Measurements from ENCODE around the gene ATG3.

DNA sequence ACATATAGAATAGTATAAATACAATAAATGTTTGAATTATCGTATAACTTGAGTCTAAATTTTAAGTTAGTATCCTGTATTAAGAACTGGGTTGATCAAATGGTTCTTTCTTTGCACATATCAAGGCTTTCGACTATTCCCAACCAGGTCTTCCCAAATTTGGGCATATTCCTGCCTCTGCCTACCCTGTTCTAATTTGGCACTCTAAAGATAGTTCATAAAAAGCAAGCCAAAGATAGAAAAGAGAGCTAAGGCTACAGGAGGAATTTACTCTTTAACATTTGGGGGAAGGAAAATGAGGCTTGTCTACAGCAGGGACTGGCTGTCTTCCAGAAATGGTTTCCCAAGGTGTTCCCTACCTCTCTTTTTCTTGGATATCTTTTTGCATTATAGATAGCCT is 36.2 kb upstream of the ATG3 start:
- no peak for TF ChIP-seq CREM (CRISPR knock-in tag; IDR thresholded peaks at IDR 0.05)
- TF ChIP-seq SMAD4 (CRISPR knock-in tag; IDR thresholded peaks at IDR 0.05) = no peak
- no peak for TF ChIP-seq TEAD4 (CRISPR knock-in tag; IDR thresholded peaks at IDR 0.05)
- TF ChIP-seq, protein P1, sequence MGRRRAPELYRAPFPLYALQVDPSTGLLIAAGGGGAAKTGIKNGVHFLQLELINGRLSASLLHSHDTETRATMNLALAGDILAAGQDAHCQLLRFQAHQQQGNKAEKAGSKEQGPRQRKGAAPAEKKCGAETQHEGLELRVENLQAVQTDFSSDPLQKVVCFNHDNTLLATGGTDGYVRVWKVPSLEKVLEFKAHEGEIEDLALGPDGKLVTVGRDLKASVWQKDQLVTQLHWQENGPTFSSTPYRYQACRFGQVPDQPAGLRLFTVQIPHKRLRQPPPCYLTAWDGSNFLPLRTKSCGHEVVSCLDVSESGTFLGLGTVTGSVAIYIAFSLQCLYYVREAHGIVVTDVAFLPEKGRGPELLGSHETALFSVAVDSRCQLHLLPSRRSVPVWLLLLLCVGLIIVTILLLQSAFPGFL (CRISPR knock-in tag; IDR thresholded peaks at IDR 0.05; ENCODE audit: borderline replicate concordance) = no peak
